HL-60/S4 treated with retinoic acid at 250 ng/mL for 4 days and 3 days (cell line): ENCODE measurements around the gene GPX6.
"Not testable (repeated sequence)": the region's sequence is repeated elsewhere in the genome, so short reads cannot be mapped to it uniquely, and the experiment has no call there.

ENCODE experiments used
- in situ Hi-C: fragments of 300-500 bp; cut with MboI; formaldehyde crosslinking; loops from 2 replicates; pipeline ENCODE4 v1.7.0; 2022; ENCODE audit warnings: low sequenced_read_pairs

The GPX6 gene

DNA sequence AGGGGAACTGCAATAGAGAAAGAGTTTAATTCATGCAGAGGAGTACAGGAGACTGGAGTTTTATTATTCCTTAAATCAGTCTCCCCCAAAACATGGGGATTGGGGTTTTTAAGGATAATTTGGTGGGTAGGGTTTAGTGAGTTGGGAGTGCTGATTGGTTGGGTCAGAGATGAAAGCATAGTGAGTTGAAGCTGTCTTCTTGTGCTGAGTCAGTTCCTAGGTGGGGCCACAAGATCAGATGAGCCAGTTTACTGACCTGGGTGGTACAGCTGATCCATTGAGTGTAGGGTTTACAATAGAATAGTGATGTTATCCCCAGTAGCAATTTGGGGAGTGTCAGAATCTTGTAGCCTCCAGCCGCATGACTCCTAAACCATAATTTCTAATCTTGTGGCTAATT is 29.1 kb downstream of the GPX6 start:
- in situ Hi-C loops: no loop called here

DNA sequence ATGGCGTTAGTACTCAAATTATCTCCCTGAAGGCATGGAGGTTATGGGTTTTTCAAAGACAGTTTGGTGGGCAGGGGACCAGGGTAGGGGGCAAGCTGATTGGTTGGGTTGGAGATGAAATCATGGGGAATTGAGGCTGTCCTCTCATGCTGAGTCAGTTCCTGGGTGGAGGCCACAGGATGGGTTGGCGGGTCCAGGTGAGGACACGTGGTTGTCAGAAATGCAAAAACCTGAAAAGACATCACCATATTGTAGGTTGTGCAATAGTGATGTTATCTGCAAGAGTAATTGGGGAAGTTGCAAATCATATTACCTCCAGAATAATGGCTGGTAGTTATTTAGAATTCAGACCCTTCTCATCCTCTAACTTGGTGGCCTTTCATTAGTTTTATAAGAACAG is 30.1 kb downstream of the GPX6 start:
- in situ Hi-C loops: no loop called here

GRCh38 chr6:28480253-28480932 is 35.2 kb downstream of the GPX6 start:
- in situ Hi-C loops: no loop called here

GRCh38 chr6:28478518-28478917 is 37.1 kb downstream of the GPX6 start:
- in situ Hi-C loops: no loop called here

GRCh38 chr6:28474441-28475219 is 41.0 kb downstream of the GPX6 start:
- in situ Hi-C loops: no loop called here

- in situ Hi-C loops: not testable (repeated sequence)
Observed at GRCh38 chr6:28469153-28469745, 46.3 kb downstream of the GPX6 start.

DNA sequence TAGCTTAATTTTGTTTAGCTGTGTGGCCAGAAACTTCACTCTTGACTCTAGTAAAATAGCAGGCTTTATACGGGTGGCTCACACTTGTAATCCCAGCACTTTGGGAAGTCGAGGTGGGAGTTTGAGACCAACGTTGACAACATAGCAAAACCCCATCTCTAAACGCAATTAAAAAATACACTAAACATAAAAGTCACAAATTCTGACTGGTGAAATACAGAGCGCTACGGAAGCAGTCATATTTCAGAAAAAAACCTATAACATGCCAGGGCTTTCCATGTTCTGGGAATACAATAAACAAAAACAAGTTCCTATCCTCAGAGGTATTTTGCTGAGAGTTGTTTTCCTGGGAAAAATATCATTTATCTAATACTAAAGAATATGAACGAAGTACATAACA is 47.5 kb downstream of the GPX6 start:
- in situ Hi-C loops: no loop called here

DNA sequence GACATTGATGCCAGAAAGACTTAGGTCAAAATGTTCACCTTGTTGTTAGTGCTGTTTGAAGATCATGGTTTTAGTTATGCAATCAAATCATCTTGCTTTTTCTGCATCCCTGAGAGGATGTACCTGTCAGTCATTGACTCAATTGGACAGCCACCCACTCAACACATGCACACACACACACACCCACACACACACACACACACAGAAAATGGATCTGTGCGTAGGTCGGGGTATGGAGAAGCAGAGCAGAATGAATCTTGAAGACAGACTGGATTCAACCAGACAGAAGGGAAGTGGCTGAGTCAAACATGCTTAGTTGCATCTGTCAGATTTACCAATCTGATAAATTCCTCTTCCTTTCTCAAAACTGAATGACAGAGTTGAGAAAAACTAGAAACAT is 53.2 kb downstream of the GPX6 start:
- in situ Hi-C loops: no loop called here

DNA sequence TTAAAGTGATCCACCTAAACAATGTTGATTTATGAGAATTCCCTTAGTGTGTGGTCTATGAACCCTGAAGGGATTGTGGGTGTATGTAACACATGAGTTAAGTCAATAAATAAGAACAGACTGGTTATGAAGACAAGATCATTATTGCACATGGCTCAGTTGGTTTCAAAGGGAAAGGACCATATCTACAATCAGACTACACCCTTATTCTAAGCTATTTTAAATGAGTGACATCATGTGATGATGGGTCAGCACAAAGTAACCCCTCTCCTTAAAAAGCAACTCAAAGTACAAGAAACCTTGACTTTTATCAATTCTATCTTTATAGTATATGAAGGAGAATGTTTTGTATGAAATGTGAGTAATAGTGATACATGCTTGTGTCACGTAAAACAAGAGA is 57.0 kb downstream of the GPX6 start:
- in situ Hi-C loops: no loop called here
